GM12801 (cell line): ENCODE measurements around the gene ESR2.

ENCODE experiments used
- CTCF ChIP-seq: IDR thresholded peaks from one replicate; pipeline ENCODE4 v1.5.1; 2011; ENCODE audit warnings: control low read depth; ENCODE audit not compliant: insufficient read length; ENCODE audit errors: extremely low read depth

Gene ESR2

DNA sequence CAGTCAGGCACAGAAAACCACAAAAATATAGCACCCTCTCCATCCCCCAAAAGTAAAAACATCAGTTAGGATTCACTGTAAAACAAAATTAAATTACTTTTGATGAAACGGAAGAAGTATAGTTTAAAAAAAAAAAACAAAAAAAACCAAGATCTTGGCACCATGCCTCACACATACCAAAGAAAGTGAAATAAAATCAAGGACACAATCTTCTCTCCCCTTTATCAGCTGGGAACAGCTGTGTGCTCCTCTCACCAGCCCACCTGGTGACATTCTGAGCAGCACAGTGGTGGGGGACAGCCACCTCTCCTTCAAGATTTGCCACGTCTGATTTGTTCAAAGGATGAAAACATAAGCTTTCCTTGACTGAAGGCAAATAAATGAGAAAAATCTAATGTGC lies 55.5 kb downstream of the ESR2 start:
- TF ChIP-seq CTCF: no peak

DNA sequence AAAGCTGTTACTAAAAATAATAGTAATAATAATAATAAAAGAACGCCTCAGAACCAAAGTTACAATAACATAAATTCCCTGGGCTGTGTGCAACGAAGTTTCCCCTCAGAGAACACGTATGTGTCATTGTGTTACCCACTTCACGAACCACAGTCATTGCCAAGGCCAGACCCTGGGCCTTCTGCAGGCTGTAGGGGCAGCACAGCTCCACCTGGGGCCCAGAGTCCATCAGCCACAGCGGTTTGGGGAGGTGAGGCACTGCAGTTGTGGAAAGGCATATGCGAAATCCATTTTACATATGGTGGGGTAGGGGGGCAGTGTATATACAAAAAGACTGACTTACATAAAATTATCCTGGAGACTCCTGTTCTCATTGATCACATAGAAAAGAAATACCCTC lies 56.1 kb downstream of the ESR2 start:
- no peak for TF ChIP-seq CTCF

GRCh38 chr14:64235652-64236640 lies 58.2 kb downstream of the ESR2 start:
- no peak for TF ChIP-seq CTCF

DNA sequence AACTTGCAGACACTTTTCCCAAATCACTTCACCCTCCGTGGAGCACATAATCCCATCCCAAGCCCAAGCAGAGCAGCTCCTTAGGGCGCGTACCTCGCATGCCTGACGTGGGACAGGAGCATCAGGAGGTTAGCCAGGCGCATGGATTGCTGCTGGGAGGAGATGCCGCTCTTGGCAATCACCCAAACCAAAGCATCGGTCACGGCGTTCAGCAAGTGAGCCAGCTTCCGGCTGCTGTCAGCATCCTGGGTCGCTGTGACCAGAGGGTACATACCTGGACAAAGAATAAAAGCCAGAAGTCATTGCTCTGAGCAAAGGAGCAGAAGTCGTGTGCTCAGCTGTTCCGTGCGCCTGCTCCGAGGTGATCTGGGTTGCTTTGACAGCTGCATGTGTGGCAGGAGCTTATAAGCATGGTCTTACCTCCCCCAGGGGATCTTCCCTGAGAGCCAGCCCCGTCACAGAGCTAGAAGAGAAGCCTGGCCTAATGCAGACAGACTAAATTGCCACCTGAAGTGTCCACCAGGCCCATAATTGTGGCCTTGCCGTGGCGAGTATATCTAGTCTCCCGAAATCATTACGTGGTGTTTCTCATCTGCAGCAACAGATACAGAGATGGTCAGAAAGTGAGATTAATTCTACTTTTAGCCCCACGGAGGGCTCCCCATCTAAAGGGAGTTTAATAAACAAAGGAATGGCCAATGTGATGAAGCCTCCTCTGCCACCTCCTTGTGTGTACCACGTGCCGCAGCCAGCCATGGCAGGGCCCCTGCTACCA lies 59.1 kb downstream of the ESR2 start:
- TF ChIP-seq CTCF: no peak

GRCh38 chr14:64233531-64234190 lies 60.5 kb downstream of the ESR2 start:
- no peak for TF ChIP-seq CTCF

- TF ChIP-seq CTCF: no peak
These were observed 61.2 kb downstream of the ESR2 start for GRCh38 chr14:64232944-64233343.
